Measurements from ENCODE around the gene PCSK4. TPM values are rescaled to one million over a fixed set of nuclear protein-coding genes. Genes with fewer than 3 reads are reported as not detected.

PCSK4 gene
- total RNA-seq, 2 experiments from 2014 or later: 8.3 to 13.0 TPM

DNA sequence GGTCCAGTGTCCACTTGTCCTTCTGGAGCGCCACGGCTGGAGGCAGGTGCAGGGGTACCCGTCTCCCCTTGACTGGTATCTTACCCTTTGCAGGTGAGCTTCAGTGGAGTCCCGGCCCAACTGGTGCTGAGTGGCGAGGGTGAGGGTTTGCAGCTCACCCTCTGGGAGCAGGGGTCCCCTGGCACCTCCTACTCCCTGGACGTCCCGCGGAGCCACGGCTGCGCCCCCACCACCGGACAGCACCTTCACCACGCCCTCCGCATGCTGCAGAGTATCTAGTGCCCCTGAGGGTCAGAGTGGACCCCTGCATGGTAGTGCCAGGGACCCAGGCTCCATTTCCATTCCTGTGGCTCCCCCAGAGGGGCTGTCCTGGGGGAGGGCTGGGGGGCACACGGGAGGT, 44.8 kb upstream of the PCSK4 start:
- Histone ChIP-seq H2AFZ (ENCODE audit: low read length) (no peak overlapping the region), H4K20me1 (ENCODE audit: insufficient read depth, low read length) (no peaks in the 10 kb centered on the region), H3K27ac (ENCODE audit: low read depth, low read length, poor library complexity, severe bottlenecking) (no peak overlapping the region), H3K36me3 (ENCODE audit: insufficient read depth, low read length) (no peaks in the 10 kb centered on the region), H3K4me3 (ENCODE audit: low read depth, low read length, poor library complexity, severe bottlenecking) (no peak overlapping the region), H3K4me2 (ENCODE audit: low read length) (no peak overlapping the region), H3K79me2 (ENCODE audit: insufficient read depth, low read depth, low read length) (no peaks in the 10 kb centered on the region), H3K4me1 (ENCODE audit: insufficient read depth, low read length, poor library complexity, severe bottlenecking) (no peaks in the 10 kb centered on the region), H3K9me2 (ENCODE audit: insufficient read depth, low read length) (no peaks in the 10 kb centered on the region), H3K9me3 (ENCODE audit: low read length) (no peaks in the 10 kb centered on the region)
- ChIA-PET CTCF (ENCODE audit: unreplicated experiment) (no interaction called here), POLR2A (no interaction called here)
- intact Hi-C loops (cut with micrococcal nuclease; ENCODE audit: unreplicated experiment): no loop called here
- no TSS peak for BruUV-seq (replicated peaks)
- DNase-seq (ENCODE audit: low spot score): no peak
- TF ChIP-seq EZH2phosphoT487 (IDR thresholded peaks at IDR 0.05; ENCODE audit: borderline replicate concordance, low read depth, low read length): no peak
- TF ChIP-seq, protein P1, sequence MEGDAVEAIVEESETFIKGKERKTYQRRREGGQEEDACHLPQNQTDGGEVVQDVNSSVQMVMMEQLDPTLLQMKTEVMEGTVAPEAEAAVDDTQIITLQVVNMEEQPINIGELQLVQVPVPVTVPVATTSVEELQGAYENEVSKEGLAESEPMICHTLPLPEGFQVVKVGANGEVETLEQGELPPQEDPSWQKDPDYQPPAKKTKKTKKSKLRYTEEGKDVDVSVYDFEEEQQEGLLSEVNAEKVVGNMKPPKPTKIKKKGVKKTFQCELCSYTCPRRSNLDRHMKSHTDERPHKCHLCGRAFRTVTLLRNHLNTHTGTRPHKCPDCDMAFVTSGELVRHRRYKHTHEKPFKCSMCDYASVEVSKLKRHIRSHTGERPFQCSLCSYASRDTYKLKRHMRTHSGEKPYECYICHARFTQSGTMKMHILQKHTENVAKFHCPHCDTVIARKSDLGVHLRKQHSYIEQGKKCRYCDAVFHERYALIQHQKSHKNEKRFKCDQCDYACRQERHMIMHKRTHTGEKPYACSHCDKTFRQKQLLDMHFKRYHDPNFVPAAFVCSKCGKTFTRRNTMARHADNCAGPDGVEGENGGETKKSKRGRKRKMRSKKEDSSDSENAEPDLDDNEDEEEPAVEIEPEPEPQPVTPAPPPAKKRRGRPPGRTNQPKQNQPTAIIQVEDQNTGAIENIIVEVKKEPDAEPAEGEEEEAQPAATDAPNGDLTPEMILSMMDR (conservative IDR thresholded peaks at IDR 0.05; ENCODE audit: low read length): no peak

DNA sequence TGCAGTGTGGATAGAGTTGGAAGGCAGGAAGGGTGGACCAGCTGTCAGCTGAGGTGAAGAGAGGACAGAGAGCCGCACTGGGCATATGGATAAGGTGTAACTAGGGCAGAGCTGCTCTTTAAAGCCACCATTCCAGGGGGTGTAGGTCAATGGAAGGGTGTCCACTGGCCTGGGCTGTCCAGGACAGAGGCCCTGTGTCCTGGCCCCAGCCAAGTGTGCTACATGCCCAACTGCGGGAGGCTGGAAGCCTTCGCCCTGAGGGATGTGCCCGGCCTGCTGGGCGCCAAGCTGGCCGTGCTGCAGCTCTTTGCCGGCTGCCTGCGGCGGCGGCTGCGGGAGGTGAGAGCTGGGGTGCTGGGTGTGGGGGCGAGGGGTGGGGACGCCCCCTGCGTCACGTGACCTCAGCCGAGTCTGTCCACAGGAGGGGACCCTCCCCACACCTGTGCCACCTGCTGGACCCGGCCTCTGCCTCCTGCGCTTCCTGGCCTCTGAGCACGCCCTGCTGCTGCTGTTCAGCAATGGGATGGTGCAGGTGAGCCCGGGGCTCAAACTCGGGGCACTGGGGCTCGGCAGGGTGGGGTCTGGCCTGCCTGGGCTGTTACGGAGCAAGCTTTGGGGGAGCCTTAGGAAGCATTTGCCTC, 43.5 kb upstream of the PCSK4 start:
- H4K20me1 ChIP-seq (ENCODE audit: insufficient read depth, low read length): no peaks in the 10 kb centered on the region
- H2AFZ ChIP-seq (ENCODE audit: low read length): no peak overlapping the region
- no peak for DNase-seq (ENCODE audit: low spot score)
- H3K79me2 ChIP-seq (ENCODE audit: insufficient read depth, low read depth, low read length): no peaks in the 10 kb centered on the region
- no TSS peak for BruUV-seq (replicated peaks)
- intact Hi-C loops (cut with micrococcal nuclease; ENCODE audit: unreplicated experiment): no loop called here
- H3K36me3 ChIP-seq (ENCODE audit: insufficient read depth, low read length): no peaks in the 10 kb centered on the region
- H3K9me2 ChIP-seq (ENCODE audit: insufficient read depth, low read length): no peaks in the 10 kb centered on the region
- no peak overlapping the region for H3K4me2 ChIP-seq (ENCODE audit: low read length)
- ChIA-PET CTCF (ENCODE audit: unreplicated experiment) (interaction anchor here (0.6 kb wide), 1 partner anchor 60 kb away, joined by 4 read pairs; no protein-coding TSS in a partner anchor), POLR2A (no interaction called here)
- no peak overlapping the region for H3K27ac ChIP-seq (ENCODE audit: low read depth, low read length, poor library complexity, severe bottlenecking)
- no peak for TF ChIP-seq EZH2phosphoT487 (IDR thresholded peaks at IDR 0.05; ENCODE audit: borderline replicate concordance, low read depth, low read length)
- TF ChIP-seq, protein P1 (conservative IDR thresholded peaks at IDR 0.05; ENCODE audit: low read length): no peak
- H3K4me1 ChIP-seq (ENCODE audit: insufficient read depth, low read length, poor library complexity, severe bottlenecking): no peaks in the 10 kb centered on the region
- H3K4me3 ChIP-seq (ENCODE audit: low read depth, low read length, poor library complexity, severe bottlenecking): no peak overlapping the region
- H3K9me3 ChIP-seq (ENCODE audit: low read length): no peaks in the 10 kb centered on the region

DNA sequence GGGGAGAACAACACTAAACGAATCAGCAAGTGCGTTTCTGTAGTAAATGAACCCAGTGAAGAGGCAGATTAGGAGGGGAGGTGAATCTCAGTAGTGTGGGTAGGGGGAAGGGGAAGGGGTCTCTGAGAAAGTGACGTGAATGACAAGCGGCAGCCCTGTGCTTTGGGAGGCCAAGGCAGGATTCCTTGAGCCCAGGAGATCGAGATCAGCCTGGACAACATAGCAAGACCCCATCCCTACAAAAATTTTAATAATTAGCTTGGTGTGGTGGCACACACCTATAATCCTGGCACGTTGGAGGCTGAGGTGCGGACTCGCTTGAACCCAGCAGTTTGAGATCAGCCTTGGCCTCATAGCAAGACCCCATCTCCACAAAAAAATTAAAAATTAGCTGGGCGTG, 41.9 kb upstream of the PCSK4 start:
- Histone ChIP-seq H3K9me2 (ENCODE audit: insufficient read depth, low read length) (no peaks in the 10 kb centered on the region), H3K4me1 (ENCODE audit: insufficient read depth, low read length, poor library complexity, severe bottlenecking) (no peaks in the 10 kb centered on the region), H3K79me2 (ENCODE audit: insufficient read depth, low read depth, low read length) (no peaks in the 10 kb centered on the region), H3K4me3 (ENCODE audit: low read depth, low read length, poor library complexity, severe bottlenecking) (no peak overlapping the region), H3K27ac (ENCODE audit: low read depth, low read length, poor library complexity, severe bottlenecking) (no peak overlapping the region), H3K9me3 (ENCODE audit: low read length) (no peaks in the 10 kb centered on the region), H3K4me2 (ENCODE audit: low read length) (no peak overlapping the region), H2AFZ (ENCODE audit: low read length) (no peak overlapping the region), H4K20me1 (ENCODE audit: insufficient read depth, low read length) (no peaks in the 10 kb centered on the region), H3K36me3 (ENCODE audit: insufficient read depth, low read length) (no peaks in the 10 kb centered on the region)
- ChIA-PET POLR2A (no interaction called here), CTCF (ENCODE audit: unreplicated experiment) (no interaction called here)
- no peak for DNase-seq (ENCODE audit: low spot score)
- BruUV-seq (replicated peaks): no TSS peak
- intact Hi-C loops (cut with micrococcal nuclease; ENCODE audit: unreplicated experiment): no loop called here
- TF ChIP-seq, protein P1 (conservative IDR thresholded peaks at IDR 0.05; ENCODE audit: low read length): no peak
- TF ChIP-seq EZH2phosphoT487 (IDR thresholded peaks at IDR 0.05; ENCODE audit: borderline replicate concordance, low read depth, low read length): no peak

All from OCI-LY7 (cell line).